ENCODE measurements around the gene MICAL3.

Gene MICAL3

GRCh38 chr22:17810570-17811116, 213.7 kb downstream of the MICAL3 start:
- Histone ChIP-seq H3K27ac (ENCODE audit: low read length) (no peak overlapping the region), H3K4me1 (ENCODE audit: control insufficient read depth, insufficient read depth, low read length) (no peaks in the 10 kb centered on the region), H3K36me3 (ENCODE audit: control insufficient read depth, insufficient read depth, low read length) (peaks cover 2% of the 10 kb centered on the region; the same call in 1 of the 2 replicates), H3K27me3 (ENCODE audit: control insufficient read depth, insufficient read depth, low read length) (no peaks in the 10 kb centered on the region), H3K4me3 (ENCODE audit: low read length) (no peak overlapping the region), H3K9me3 (ENCODE audit: control insufficient read depth, insufficient read depth, low read length) (no peaks in the 10 kb centered on the region)
- WGBS (ENCODE audit: insufficient coverage, insufficient read length), result no CpG with 5 or more reads among the region's 12 CpGs
- DNase-seq (ENCODE audit: low read depth, low spot score), result no peak

GRCh38 chr22:17808693-17809403, 215.5 kb downstream of the MICAL3 start:
- Histone ChIP-seq H3K27me3 (ENCODE audit: control insufficient read depth, insufficient read depth, low read length) (no peaks in the 10 kb centered on the region), H3K9me3 (ENCODE audit: control insufficient read depth, insufficient read depth, low read length) (no peaks in the 10 kb centered on the region), H3K36me3 (ENCODE audit: control insufficient read depth, insufficient read depth, low read length) (0 out of 2 replicates have a peak, but pooled peaks cover 2% of the 10 kb centered on the region), H3K27ac (ENCODE audit: low read length) (no peak overlapping the region), H3K4me1 (ENCODE audit: control insufficient read depth, insufficient read depth, low read length) (no peaks in the 10 kb centered on the region), H3K4me3 (ENCODE audit: low read length) (no peak overlapping the region)
- no CpG with 5 or more reads among the region's 25 CpGs for WGBS (ENCODE audit: insufficient coverage, insufficient read length)
- DNase-seq (ENCODE audit: low read depth, low spot score), result no peak

GRCh38 chr22:17807578-17808410, 216.6 kb downstream of the MICAL3 start:
- Histone ChIP-seq H3K27ac (ENCODE audit: low read length) (no peak overlapping the region), H3K4me1 (ENCODE audit: control insufficient read depth, insufficient read depth, low read length) (no peaks in the 10 kb centered on the region), H3K4me3 (ENCODE audit: low read length) (no peak overlapping the region), H3K36me3 (ENCODE audit: control insufficient read depth, insufficient read depth, low read length) (0 out of 2 replicates have a peak, but pooled peaks cover 2% of the 10 kb centered on the region), H3K27me3 (ENCODE audit: control insufficient read depth, insufficient read depth, low read length) (no peaks in the 10 kb centered on the region), H3K9me3 (ENCODE audit: control insufficient read depth, insufficient read depth, low read length) (no peaks in the 10 kb centered on the region)
- no CpG with 5 or more reads among the region's 18 CpGs for WGBS (ENCODE audit: insufficient coverage, insufficient read length)
- DNase-seq (ENCODE audit: low read depth, low spot score), result no peak

DNA sequence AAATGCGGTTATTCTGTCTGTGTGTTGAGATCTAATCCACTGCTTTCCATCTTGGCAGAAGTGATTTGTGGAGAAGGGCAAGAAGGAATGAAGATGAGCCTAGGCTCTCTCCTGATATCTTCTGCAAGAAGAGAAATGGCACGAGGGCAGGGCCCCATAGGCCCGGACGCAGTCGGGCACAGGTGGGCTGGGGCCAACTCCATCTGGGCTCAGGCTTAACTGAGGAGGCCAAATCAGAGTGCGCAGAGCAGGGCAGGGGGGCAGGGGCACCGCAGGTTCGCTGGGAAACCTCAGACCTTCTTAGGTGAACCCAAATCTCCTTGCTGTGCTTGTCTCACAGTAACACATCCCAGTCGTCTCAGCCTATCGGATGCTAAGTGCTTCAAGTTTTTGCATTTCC, 217.3 kb downstream of the MICAL3 start:
- Histone ChIP-seq H3K9me3 (ENCODE audit: control insufficient read depth, insufficient read depth, low read length) (no peaks in the 10 kb centered on the region), H3K4me1 (ENCODE audit: control insufficient read depth, insufficient read depth, low read length) (no peaks in the 10 kb centered on the region), H3K4me3 (ENCODE audit: low read length) (no peak overlapping the region), H3K27me3 (ENCODE audit: control insufficient read depth, insufficient read depth, low read length) (no peaks in the 10 kb centered on the region), H3K27ac (ENCODE audit: low read length) (no peak overlapping the region), H3K36me3 (ENCODE audit: control insufficient read depth, insufficient read depth, low read length) (0 out of 2 replicates have a peak, but pooled peaks cover 2% of the 10 kb centered on the region)
- no peak for DNase-seq (ENCODE audit: low read depth, low spot score)
- WGBS (ENCODE audit: insufficient coverage, insufficient read length), result no CpG with 5 or more reads among the region's 10 CpGs

- 0 out of 2 replicates have a peak, but pooled peaks cover 2% of the 10 kb centered on the region for H3K36me3 ChIP-seq (ENCODE audit: control insufficient read depth, insufficient read depth, low read length)
- H3K4me1 ChIP-seq (ENCODE audit: control insufficient read depth, insufficient read depth, low read length), result no peaks in the 10 kb centered on the region
- no peaks in the 10 kb centered on the region for H3K27me3 ChIP-seq (ENCODE audit: control insufficient read depth, insufficient read depth, low read length)
- no peak overlapping the region for H3K4me3 ChIP-seq (ENCODE audit: low read length)
- no peaks in the 10 kb centered on the region for H3K9me3 ChIP-seq (ENCODE audit: control insufficient read depth, insufficient read depth, low read length)
- no peak for DNase-seq (ENCODE audit: low read depth, low spot score)
- WGBS (ENCODE audit: insufficient coverage, insufficient read length), result no CpG with 5 or more reads among the region's 2 CpGs
- H3K27ac ChIP-seq (ENCODE audit: low read length), result no peak overlapping the region
Measured at GRCh38 chr22:17806437-17806836, 217.9 kb downstream of the MICAL3 start.

- Histone ChIP-seq H3K4me1 (ENCODE audit: control insufficient read depth, insufficient read depth, low read length) (no peaks in the 10 kb centered on the region), H3K27ac (ENCODE audit: low read length) (no peak overlapping the region), H3K36me3 (ENCODE audit: control insufficient read depth, insufficient read depth, low read length) (0 out of 2 replicates have a peak, but pooled peaks cover 2% of the 10 kb centered on the region), H3K27me3 (ENCODE audit: control insufficient read depth, insufficient read depth, low read length) (no peaks in the 10 kb centered on the region), H3K4me3 (ENCODE audit: low read length) (no peak overlapping the region), H3K9me3 (ENCODE audit: control insufficient read depth, insufficient read depth, low read length) (no peaks in the 10 kb centered on the region)
- DNase-seq (ENCODE audit: low read depth, low spot score), result no peak
- WGBS (ENCODE audit: insufficient coverage, insufficient read length), result no CpG with 5 or more reads among the region's 22 CpGs
Measured at GRCh38 chr22:17804331-17805080, 219.9 kb downstream of the MICAL3 start.

- Histone ChIP-seq H3K4me3 (ENCODE audit: low read length) (no peak overlapping the region), H3K27ac (ENCODE audit: low read length) (no peak overlapping the region), H3K36me3 (ENCODE audit: control insufficient read depth, insufficient read depth, low read length) (0 out of 2 replicates have a peak, but pooled peaks cover 2% of the 10 kb centered on the region), H3K27me3 (ENCODE audit: control insufficient read depth, insufficient read depth, low read length) (no peaks in the 10 kb centered on the region), H3K9me3 (ENCODE audit: control insufficient read depth, insufficient read depth, low read length) (no peaks in the 10 kb centered on the region), H3K4me1 (ENCODE audit: control insufficient read depth, insufficient read depth, low read length) (no peaks in the 10 kb centered on the region)
- WGBS (ENCODE audit: insufficient coverage, insufficient read length), result no CpG with 5 or more reads among the region's 20 CpGs
- no peak for DNase-seq (ENCODE audit: low read depth, low spot score)
Measured at GRCh38 chr22:17803609-17804270, 220.6 kb downstream of the MICAL3 start.

DNA sequence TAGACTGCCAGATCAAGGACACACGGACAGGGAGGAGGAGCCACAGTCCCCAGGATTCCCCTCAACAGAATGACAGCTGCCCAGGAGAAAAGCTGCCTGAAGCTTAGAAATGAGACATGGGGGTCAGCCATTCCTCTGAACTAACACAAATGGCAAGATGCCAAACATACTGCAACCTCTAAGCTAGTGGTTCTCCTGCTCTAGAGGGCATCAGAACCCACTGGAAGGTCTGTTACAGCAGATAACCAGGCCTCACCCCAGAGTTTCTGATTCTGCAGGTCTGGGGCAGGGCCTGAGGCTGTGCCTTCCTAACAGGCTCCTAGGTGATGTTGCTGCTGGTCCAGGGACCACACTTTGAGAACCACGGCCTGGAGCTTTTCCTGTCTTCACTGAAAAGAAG, 221.5 kb downstream of the MICAL3 start:
- Histone ChIP-seq H3K4me3 (ENCODE audit: low read length) (no peak overlapping the region), H3K4me1 (ENCODE audit: control insufficient read depth, insufficient read depth, low read length) (no peaks in the 10 kb centered on the region), H3K27ac (ENCODE audit: low read length) (no peak overlapping the region), H3K27me3 (ENCODE audit: control insufficient read depth, insufficient read depth, low read length) (no peaks in the 10 kb centered on the region), H3K9me3 (ENCODE audit: control insufficient read depth, insufficient read depth, low read length) (no peaks in the 10 kb centered on the region), H3K36me3 (ENCODE audit: control insufficient read depth, insufficient read depth, low read length) (0 out of 2 replicates have a peak, but pooled peaks cover 2% of the 10 kb centered on the region)
- no peak for DNase-seq (ENCODE audit: low read depth, low spot score)
- WGBS (ENCODE audit: insufficient coverage, insufficient read length), result no CpG with 5 or more reads among the region's 2 CpGs

DNA sequence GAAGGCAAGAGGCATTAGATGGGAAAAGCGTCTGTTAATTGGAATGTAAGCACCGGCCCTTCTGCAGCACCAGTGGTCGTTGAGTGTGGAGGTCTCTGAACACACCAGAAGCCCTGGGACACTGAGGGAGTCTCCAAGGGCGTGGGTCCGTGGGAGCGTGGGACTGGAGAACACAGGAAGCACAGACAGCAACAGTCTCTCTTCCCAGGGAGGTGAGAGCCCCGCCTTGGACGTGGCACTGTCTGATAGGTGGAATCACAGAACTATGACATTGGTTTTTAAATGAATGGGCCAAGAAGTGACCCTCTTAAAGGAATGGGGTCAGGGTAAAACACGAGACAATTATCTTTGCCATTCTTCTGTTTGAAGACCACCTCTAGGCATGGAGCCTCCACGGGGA, 221.9 kb downstream of the MICAL3 start:
- no peak overlapping the region for H3K4me3 ChIP-seq (ENCODE audit: low read length)
- WGBS (ENCODE audit: insufficient coverage, insufficient read length), result no CpG with 5 or more reads among the region's 10 CpGs
- no peaks in the 10 kb centered on the region for H3K9me3 ChIP-seq (ENCODE audit: control insufficient read depth, insufficient read depth, low read length)
- H3K27me3 ChIP-seq (ENCODE audit: control insufficient read depth, insufficient read depth, low read length), result no peaks in the 10 kb centered on the region
- DNase-seq (ENCODE audit: low read depth, low spot score), result no peak
- H3K4me1 ChIP-seq (ENCODE audit: control insufficient read depth, insufficient read depth, low read length), result no peaks in the 10 kb centered on the region
- 0 out of 2 replicates have a peak, but pooled peaks cover 2% of the 10 kb centered on the region for H3K36me3 ChIP-seq (ENCODE audit: control insufficient read depth, insufficient read depth, low read length)
- H3K27ac ChIP-seq (ENCODE audit: low read length), result no peak overlapping the region

Data from iPS DF 6.9 (cell line).